Ammon's horn (tissue), 1 donor: ENCODE measurements around the gene CDC16.

Experiments
- DNase-seq: peaks from one replicate; pipeline ENCODE4 v3.0.0-alpha.2; 2016; ENCODE audit warnings: low spot score

CDC16 gene

DNA sequence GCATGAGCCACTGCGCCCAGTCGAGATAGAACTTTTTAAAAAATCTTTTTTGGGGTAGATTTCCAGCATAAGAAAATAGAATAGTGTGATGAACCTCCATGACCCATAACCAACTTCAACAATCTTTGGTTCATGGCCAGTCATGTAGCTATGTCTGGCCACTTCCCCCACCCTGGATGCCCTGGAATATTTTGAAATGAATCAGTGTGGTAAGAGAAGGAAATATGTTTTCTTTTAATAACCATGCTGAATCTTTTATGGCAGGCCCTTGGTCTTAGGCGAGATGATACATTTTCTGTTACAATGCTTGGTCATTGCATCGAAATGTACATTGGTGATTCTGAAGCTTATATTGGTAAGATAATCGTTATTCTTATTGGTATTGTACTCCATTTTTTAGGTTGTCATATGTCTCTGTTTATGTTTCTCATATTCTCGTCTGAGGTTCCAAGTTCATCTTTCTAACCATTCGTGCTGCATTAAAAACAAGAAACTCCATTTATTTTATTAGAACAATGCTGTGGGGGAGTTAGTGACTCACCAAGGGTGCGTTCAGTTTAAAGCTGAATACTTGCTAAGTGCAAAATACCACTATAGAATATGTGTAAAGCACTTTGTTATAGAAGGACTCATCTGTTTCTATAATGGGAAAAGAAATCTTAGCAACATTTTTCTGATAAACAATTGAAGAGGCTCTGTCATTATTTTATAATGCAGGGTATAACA is 30.4 kb downstream of the CDC16 start:
- DNase-seq, result no peak

DNA sequence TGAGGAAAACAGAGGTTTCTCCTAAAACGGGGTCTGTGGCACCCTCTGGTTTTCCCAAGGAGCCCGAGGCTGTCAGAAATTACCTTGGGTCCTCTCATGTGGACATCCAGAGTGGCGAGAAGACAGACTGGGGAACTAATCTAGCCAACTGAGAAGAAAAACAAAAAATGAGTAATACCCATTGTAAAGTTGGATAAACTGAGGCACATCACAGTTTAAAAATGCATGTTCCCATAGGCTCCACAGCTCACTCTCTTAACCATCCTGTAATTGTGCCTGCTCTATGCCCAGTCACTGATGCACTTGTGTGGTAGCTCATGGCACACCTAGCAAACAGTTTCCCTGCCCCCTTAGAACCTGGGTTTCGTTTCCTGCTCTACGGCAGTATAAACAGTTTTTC is 31.5 kb downstream of the CDC16 start:
- no peak for DNase-seq

GRCh38 chr13:114268344-114269280 is 33.9 kb downstream of the CDC16 start:
- DNase-seq, result no peak

DNA sequence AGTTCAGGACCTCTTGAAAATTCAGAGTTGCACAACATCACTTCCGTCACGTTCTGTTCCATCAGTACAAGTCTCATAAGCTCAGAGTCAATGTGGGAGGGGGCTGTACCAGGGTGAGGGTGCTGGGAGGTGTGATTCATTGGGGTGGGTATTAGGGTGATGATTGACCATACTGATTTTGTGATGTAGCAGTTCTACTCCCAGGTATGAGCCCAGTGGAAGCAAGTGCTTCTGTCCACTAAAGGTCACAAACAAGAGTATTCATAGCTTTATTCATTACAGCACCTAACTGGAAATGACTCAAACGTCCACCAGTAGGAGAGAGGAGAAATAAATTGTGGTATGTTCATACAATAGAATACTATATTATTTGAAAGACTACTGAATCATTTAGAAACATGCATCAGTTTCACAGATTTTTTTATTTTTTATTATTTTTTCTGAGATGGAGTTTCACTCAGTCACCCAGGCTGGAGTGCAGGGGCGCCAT is 34.6 kb downstream of the CDC16 start:
- DNase-seq, result no peak

- no peak for DNase-seq
Observed at GRCh38 chr13:114272977-114273376, 38.3 kb downstream of the CDC16 start.

DNA sequence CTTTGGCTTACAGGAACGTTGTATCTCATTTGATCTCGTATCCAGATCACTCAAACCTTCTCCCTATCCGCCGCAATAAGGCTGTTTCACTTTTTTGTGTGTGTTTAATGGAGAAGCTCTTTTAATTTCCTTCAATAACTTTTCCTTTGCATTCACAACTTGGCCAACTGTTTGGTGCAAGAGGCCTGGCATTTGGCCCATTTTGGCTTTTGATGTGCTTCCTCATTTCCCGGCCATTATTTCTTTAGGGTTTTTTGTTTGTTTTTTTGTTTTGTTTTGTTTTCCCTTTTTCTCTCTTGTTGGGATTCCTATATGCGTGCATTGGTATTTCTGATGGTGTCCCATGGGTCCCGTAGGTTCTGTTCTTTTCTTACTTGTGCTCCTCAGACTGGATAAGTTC is 40.6 kb downstream of the CDC16 start:
- no peak for DNase-seq

- no peak for DNase-seq
Observed at GRCh38 chr13:114279146-114279545, 44.4 kb downstream of the CDC16 start.

- no peak for DNase-seq
Observed at GRCh38 chr13:114279758-114280355, 45.2 kb downstream of the CDC16 start.

GRCh38 chr13:114281351-114282040 is 46.8 kb downstream of the CDC16 start, which contains the start of gene UPF3A:
Gene UPF3A, plus strand, starts transcription at chr13:114281601. Its CDS starts 39 bp downstream, at chr13:114281640.
- DNase-seq, result peak; percentile 96

DNA sequence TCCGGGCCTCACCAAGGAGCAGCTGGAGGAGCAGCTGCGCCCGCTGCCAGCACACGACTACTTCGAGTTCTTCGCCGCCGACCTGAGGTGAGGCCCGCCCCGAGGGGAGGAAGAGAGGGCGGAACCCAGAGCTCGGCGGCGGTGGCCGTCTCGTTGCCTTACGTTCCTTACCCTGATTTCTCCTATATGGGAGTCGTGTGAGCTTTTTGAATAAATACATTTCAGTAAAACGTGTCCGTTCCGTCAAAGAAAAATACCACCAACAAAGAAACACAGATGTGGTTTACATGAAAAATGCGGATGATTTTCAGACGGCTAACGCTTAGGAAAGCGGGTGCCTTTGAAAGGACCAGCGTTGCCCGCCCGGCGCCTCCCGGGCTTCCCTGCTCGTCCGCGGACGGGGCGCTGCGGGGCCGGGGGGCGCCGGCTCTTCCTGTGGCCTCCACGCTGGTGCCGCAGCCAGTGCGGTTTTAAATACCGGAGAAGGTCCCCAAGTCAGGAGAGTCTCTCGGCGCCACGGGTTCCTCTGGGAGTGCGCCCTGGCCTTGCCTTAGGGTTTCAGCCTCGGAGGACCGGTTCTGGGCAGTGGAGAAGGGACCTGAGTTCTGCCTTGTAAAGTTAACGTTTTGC is 47.5 kb downstream of the CDC16 start:
- DNase-seq, result peak; percentile 74

DNA sequence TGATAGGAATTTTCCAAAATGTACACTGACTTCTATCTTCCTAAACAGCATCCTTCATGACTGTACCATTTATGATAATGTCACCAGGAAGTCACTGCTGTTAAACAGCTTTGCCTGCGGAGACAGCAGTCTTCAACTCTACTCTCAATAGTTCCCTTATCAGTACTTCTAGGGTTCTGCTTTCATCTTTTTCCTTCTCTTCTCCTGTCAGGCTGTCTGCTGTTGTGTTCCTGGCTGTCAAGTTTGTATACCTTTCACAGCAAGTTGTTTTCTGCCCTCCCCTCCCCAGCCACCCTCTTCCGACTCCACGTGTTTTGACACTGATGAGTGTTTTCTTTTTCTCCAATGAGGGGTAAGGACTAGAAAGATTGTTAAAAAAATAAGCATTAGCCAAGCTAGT is 48.9 kb downstream of the CDC16 start:
- no peak for DNase-seq

DNA sequence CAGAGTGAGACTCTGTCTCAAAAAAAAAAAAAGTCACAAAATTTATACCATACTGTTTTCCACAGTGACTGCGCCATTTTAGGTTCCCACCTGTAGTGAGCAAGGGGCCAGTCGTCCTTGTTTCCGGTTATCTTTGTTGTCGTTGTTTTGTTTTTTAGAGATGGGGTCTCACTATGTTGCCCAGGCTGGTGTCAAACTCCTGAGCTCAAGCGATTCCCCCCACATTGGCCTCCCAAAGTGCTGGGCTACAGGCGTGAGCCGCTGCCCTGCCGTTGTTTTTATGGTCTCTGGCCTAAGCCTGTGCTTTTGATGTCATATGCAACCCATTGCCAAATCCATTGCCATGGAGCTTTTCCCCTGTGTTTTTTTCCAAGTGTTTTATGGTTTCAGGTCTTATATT is 50.0 kb downstream of the CDC16 start:
- DNase-seq, result no peak

GRCh38 chr13:114285166-114285808 is 50.6 kb downstream of the CDC16 start:
- no peak for DNase-seq

DNA sequence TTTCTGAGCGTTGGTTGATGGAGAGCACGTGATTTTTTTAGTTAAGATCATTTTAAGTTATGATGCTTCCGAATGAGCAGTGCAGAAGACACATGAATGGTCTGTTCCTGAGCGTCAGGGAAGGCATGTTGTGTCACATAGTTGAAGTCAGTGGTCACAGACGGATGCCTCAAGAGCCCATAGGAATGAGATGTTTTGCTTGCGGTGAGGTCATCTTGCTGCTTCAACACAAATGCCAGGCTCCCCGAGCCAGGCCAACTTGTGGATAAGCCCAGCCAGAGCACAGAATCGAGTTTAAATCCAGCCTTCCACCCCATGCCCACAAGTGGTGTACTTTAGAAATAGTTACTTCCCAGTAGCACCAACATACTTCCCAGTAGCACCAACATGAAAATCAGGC is 52.1 kb downstream of the CDC16 start:
- DNase-seq, result no peak

- no peak for DNase-seq
Observed at GRCh38 chr13:114288157-114288591, 53.5 kb downstream of the CDC16 start.

DNA sequence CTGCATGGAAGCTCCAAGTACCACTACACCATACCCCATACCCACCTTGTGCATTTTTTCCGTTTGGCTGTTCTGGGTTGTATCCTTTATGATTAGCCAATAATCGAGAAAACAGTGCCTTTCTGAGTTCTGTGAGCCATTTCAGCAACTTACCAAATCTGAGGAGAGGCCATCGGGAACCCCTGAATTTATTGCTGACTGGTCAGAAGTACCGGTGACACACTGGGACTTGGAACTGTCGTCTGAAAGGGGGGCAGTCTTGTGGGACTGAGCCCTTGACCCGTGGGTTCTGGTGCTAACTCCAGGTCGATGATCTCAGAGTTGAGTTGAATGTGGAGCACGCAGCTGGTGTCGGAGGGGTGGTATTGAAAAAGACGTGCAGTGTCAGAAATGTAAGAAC is 61.8 kb downstream of the CDC16 start:
- DNase-seq, result no peak

- no peak for DNase-seq
Observed at GRCh38 chr13:114296902-114297301, 62.2 kb downstream of the CDC16 start.

- DNase-seq, result no peak
Observed at GRCh38 chr13:114298866-114299265, 64.2 kb downstream of the CDC16 start.

GRCh38 chr13:114299604-114300305 is 65.1 kb downstream of the CDC16 start:
- no peak for DNase-seq

GRCh38 chr13:114303700-114304327 is 69.1 kb downstream of the CDC16 start:
- no peak for DNase-seq
